ENCODE measurements around the gene CACNA1I. TPM values are rescaled to one million over a fixed set of nuclear protein-coding genes. Genes with fewer than 3 reads are reported as not detected.

CACNA1I gene
- total and polyA plus RNA-seq, 2 of the 8 experiments (the other 6 are each of a cell fraction or from before 2014, with no cell fraction given), result 0.77 to 1.2 TPM

DNA sequence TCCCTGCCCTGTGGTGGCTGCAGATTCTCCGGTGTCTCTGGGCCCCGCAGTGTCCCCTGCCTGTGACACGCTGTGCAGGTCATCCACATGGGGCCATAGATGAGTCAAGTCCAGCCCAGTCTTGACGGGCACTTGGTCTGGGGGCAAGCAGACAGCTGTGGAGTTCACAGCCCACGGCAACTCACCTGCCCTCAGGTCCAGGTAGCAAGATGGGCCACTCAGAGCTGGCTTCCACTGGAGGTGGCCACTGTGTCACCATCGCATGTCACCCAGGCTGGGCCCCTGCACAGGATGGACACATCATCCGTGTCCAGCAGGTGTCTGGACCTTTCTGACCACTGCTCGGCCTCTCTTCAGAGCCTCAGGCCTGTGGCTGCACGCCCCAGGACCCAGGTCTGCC is 109.9 kb downstream of the CACNA1I start:
- Histone ChIP-seq H3K18ac (ENCODE audit: extremely low read depth, low read length) (no peak overlapping the region), H4K5ac (ENCODE audit: insufficient read length, low read depth, low read length) (no peak overlapping the region), H3K79me2 (ENCODE audit: control insufficient read depth in 1 of 2, insufficient read depth in 2 of 2, low read length in 2 of 2) (no peaks in the 10 kb centered on the region), H3K27ac (ENCODE audit: low read depth, low read length) (no peak overlapping the region), H2AFZ (ENCODE audit: low read length) (no peak overlapping the region), H4K20me1 (replicated peaks in 1 of 2; ENCODE audit: control insufficient read depth in 1 of 2, insufficient read depth in 2 of 2, low read length in 2 of 2) (peaks cover 0 to 2% of the 10 kb centered on the region in 2 experiments), H3K79me1 (ENCODE audit: low read depth, low read length) (no peaks in the 10 kb centered on the region), H3K56ac (replicated peaks; ENCODE audit: insufficient read length, low read depth, low read length) (no peak overlapping the region), H3K9me3 (ENCODE audit: insufficient read depth in 2 of 2, low read depth in 1 of 2, low read length in 1 of 2) (no peaks in the 10 kb centered on the region), H3K4ac (replicated peaks; ENCODE audit: insufficient read length, low read depth, low read length) (no peak overlapping the region), H3K9ac (replicated peaks in 1 of 4; ENCODE audit: extremely low read depth in 1 of 4, low read depth in 3 of 4, low read length in 3 of 4) (no peak overlapping the region), H2BK120ac (replicated peaks; ENCODE audit: low read depth, low read length) (no peak overlapping the region), H3K4me1 (replicated peaks in 1 of 4; ENCODE audit: control insufficient read depth in 3 of 4, insufficient read depth in 4 of 4, low read length in 3 of 4) (peaks cover 0 to 10% (median 2%) of the 10 kb centered on the region in 4 experiments; a peak in 4 of 7 replicates), H2BK5ac (ENCODE audit: low read depth, low read length) (no peak overlapping the region), H3K4me2 (ENCODE audit: insufficient read depth in 1 of 2, low read depth in 2 of 2, low read length in 2 of 2) (no peak overlapping the region), H4K91ac (replicated peaks; ENCODE audit: insufficient read length, low read length) (no peak overlapping the region), H3K14ac (ENCODE audit: insufficient read length) (no peak overlapping the region), H3K36me3 (ENCODE audit: control insufficient read depth in 2 of 4, insufficient read depth in 4 of 4, low read length in 3 of 4) (no peaks in the 10 kb centered on the region), H2BK20ac (ENCODE audit: low read length) (no peak overlapping the region), H4K8ac (ENCODE audit: extremely low read depth, insufficient read depth, low read length) (no peak overlapping the region), H3K27me3 (replicated peaks in 1 of 4; ENCODE audit: control insufficient read depth in 3 of 4, extremely low read depth in 1 of 4, insufficient read depth in 3 of 4, low read length in 3 of 4) (no peaks in the 10 kb centered on the region), H3K4me3 (ENCODE audit: extremely low read depth in 1 of 4, insufficient read depth in 2 of 4, low read depth in 3 of 4, low read length in 4 of 4) (no peak overlapping the region), H2BK15ac (ENCODE audit: low read length) (no peak overlapping the region), H3K23ac (ENCODE audit: insufficient read length) (no peak overlapping the region), H2BK12ac (ENCODE audit: low read depth, low read length) (no peak overlapping the region), H3K23me2 (ENCODE audit: low read depth, low read length) (no peaks in the 10 kb centered on the region), H2AK5ac (ENCODE audit: low read depth, low read length) (no peak overlapping the region)
- DNase-seq (ENCODE audit: low read depth in 1 of 2, low spot score in 2 of 2) (no peak), FAIRE-seq (no peak)
- POLR2A ChIA-PET (ENCODE audit: partially characterized antibody), result interaction anchor here (0.9 kb wide), 1 partner anchor 13 kb away, joined by 3 read pairs; no protein-coding TSS in a partner anchor
- WGBS, 2 experiments (ENCODE audit: extremely low coverage in 1 of 2, insufficient coverage in 1 of 2, insufficient read length in 1 of 2, insufficient replicate concordance in 2 of 2, low coverage in 1 of 2, low lambda C conversion rate in 2 of 2, missing lambda C conversion rate in 1 of 2), result 93% methylated on average over 9 of the region's 9 CpGs; no CpG with 5 or more reads in 1 of the 2 experiments
- CTCF ChIA-PET (ENCODE audit: partially characterized antibody), result interaction anchor here (0.9 to 1.4 kb wide), 6 partner anchors 21 to 348 kb away, joined by 3 to 4 read pairs (median 3); no protein-coding TSS in a partner anchor
- TF ChIP-seq YY1 (IDR thresholded peaks at IDR 0.05; ENCODE audit: low read depth, low read length) (no peak), MAFK (IDR thresholded peaks at IDR 0.05; ENCODE audit: low read depth, low read length) (no peak), EGR1 (IDR thresholded peaks at IDR 0.05; ENCODE audit: borderline replicate concordance, low read depth, low read length) (no peak), JUN (IDR thresholded peaks at IDR 0.05; ENCODE audit: low read depth, low read length) (no peak), RXRA (IDR thresholded peaks at IDR 0.05; ENCODE audit: insufficient read depth, low read depth, low read length) (no peak), EZH2 (IDR thresholded peaks at IDR 0.05; ENCODE audit: low read depth, low read length, severe bottlenecking) (no peak), CHD2 (IDR thresholded peaks at IDR 0.05; ENCODE audit: low read length) (no peak), CBX8 (IDR thresholded peaks at IDR 0.05; ENCODE audit: borderline replicate concordance, low read depth, low read length) (no peak), POU5F1 (IDR thresholded peaks at IDR 0.05; ENCODE audit: low read depth, low read length) (no peak), RNF2 (IDR thresholded peaks at IDR 0.05; ENCODE audit: borderline replicate concordance, low read depth, low read length, missing control alignments, poor library complexity, severe bottlenecking) (no peak), KDM4A (IDR thresholded peaks at IDR 0.05; ENCODE audit: low read depth, low read length, severe bottlenecking) (no peak)
- TF ChIP-seq, protein P1, sequence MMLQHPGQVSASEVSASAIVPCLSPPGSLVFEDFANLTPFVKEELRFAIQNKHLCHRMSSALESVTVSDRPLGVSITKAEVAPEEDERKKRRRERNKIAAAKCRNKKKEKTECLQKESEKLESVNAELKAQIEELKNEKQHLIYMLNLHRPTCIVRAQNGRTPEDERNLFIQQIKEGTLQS (IDR thresholded peaks at IDR 0.05; ENCODE audit: insufficient read depth, low read depth, low read length), result no peak
